ENCODE measurements around the gene EMC6.

Gene EMC6

GRCh38 chr17:3678095-3678820, 9.6 kb downstream of the EMC6 start:
- no peak for TF ChIP-seq FOXP2 (optimal IDR thresholded peaks at IDR 0.05; ENCODE audit: borderline replicate concordance, extremely low read depth, extremely low read length, insufficient read depth)
- no peak for TF ChIP-seq SIN3A (IDR thresholded peaks at IDR 0.05; ENCODE audit: borderline replicate concordance, insufficient read depth, low read length)
- TF ChIP-seq TAF1 (IDR thresholded peaks at IDR 0.05; ENCODE audit: borderline replicate concordance, insufficient read depth, low read length): no peak
- no peak for TF ChIP-seq POLR2AphosphoS5 (IDR thresholded peaks at IDR 0.05; ENCODE audit: low read depth, low read length)
- no peak for TF ChIP-seq REST (IDR thresholded peaks at IDR 0.05; ENCODE audit: insufficient read depth in 1 of 2, low read depth in 2 of 2, low read length in 2 of 2)

GRCh38 chr17:3678821-3679530, 10.4 kb downstream of the EMC6 start:
- TF ChIP-seq POLR2AphosphoS5 (IDR thresholded peaks at IDR 0.05; ENCODE audit: low read depth, low read length): no peak
- no peak for TF ChIP-seq SIN3A (IDR thresholded peaks at IDR 0.05; ENCODE audit: borderline replicate concordance, insufficient read depth, low read length)
- no peak for TF ChIP-seq REST (IDR thresholded peaks at IDR 0.05; ENCODE audit: insufficient read depth in 1 of 2, low read depth in 2 of 2, low read length in 2 of 2)
- TF ChIP-seq FOXP2 (optimal IDR thresholded peaks at IDR 0.05; ENCODE audit: borderline replicate concordance, extremely low read depth, extremely low read length, insufficient read depth): no peak
- TF ChIP-seq TAF1 (IDR thresholded peaks at IDR 0.05; ENCODE audit: borderline replicate concordance, insufficient read depth, low read length): no peak

GRCh38 chr17:3679531-3680126, 11.0 kb downstream of the EMC6 start:
- TF ChIP-seq FOXP2 (optimal IDR thresholded peaks at IDR 0.05; ENCODE audit: borderline replicate concordance, extremely low read depth, extremely low read length, insufficient read depth) (no peak), REST (IDR thresholded peaks at IDR 0.05; ENCODE audit: insufficient read depth in 1 of 2, low read depth in 2 of 2, low read length in 2 of 2) (no peak), TAF1 (IDR thresholded peaks at IDR 0.05; ENCODE audit: borderline replicate concordance, insufficient read depth, low read length) (no peak), POLR2AphosphoS5 (IDR thresholded peaks at IDR 0.05; ENCODE audit: low read depth, low read length) (no peak), SIN3A (IDR thresholded peaks at IDR 0.05; ENCODE audit: borderline replicate concordance, insufficient read depth, low read length) (no peak)

- TF ChIP-seq REST (IDR thresholded peaks at IDR 0.05; ENCODE audit: insufficient read depth in 1 of 2, low read depth in 2 of 2, low read length in 2 of 2) (no peak), TAF1 (IDR thresholded peaks at IDR 0.05; ENCODE audit: borderline replicate concordance, insufficient read depth, low read length) (no peak), POLR2AphosphoS5 (IDR thresholded peaks at IDR 0.05; ENCODE audit: low read depth, low read length) (no peak), FOXP2 (optimal IDR thresholded peaks at IDR 0.05; ENCODE audit: borderline replicate concordance, extremely low read depth, extremely low read length, insufficient read depth) (no peak), SIN3A (IDR thresholded peaks at IDR 0.05; ENCODE audit: borderline replicate concordance, insufficient read depth, low read length) (no peak)
Measured at GRCh38 chr17:3681057-3681456, 12.4 kb downstream of the EMC6 start.

All from PFSK-1 (cell line).